UCSD-AML1 (cell line): ENCODE data around the gene DOK6.

Source experiments
- DNase-seq: peaks from one replicate; lab custom pipeline; 2025; ENCODE audit not compliant: unreplicated experiment; lab: John Stamatoyannopoulos, UW

The DOK6 gene

GRCh38 chr18:69680123-69680522, 279.4 kb downstream of the DOK6 start:
- DNase-seq: no peak

GRCh38 chr18:69683176-69683575, 282.5 kb downstream of the DOK6 start:
- DNase-seq: no peak

GRCh38 chr18:69684789-69685188, 284.1 kb downstream of the DOK6 start:
- DNase-seq: no peak

- DNase-seq: no peak
Observed at GRCh38 chr18:69686861-69687260, 286.2 kb downstream of the DOK6 start.

- no peak for DNase-seq
Observed at GRCh38 chr18:69689121-69689759, 288.6 kb downstream of the DOK6 start.

- DNase-seq: no peak
Observed at GRCh38 chr18:69691008-69691760, 290.5 kb downstream of the DOK6 start.

GRCh38 chr18:69697069-69697468, 296.4 kb downstream of the DOK6 start:
- no peak for DNase-seq

- DNase-seq: no peak
Observed at GRCh38 chr18:69697689-69698088, 297.0 kb downstream of the DOK6 start.

GRCh38 chr18:69701305-69701704, 300.6 kb downstream of the DOK6 start:
- no peak for DNase-seq

GRCh38 chr18:69703461-69703860, 302.8 kb downstream of the DOK6 start:
- DNase-seq: no peak

- no peak for DNase-seq
Observed at GRCh38 chr18:69705987-69706386, 305.3 kb downstream of the DOK6 start.

GRCh38 chr18:69708844-69709243, 308.2 kb downstream of the DOK6 start:
- DNase-seq: no peak

GRCh38 chr18:69715191-69715795, 314.6 kb downstream of the DOK6 start:
- no peak for DNase-seq

GRCh38 chr18:69717586-69717985, 316.9 kb downstream of the DOK6 start:
- DNase-seq: no peak

- DNase-seq: no peak
Observed at GRCh38 chr18:69718912-69719547, 318.3 kb downstream of the DOK6 start.

GRCh38 chr18:69720422-69720821, 319.7 kb downstream of the DOK6 start:
- DNase-seq: no peak

GRCh38 chr18:69723434-69723833, 322.7 kb downstream of the DOK6 start:
- DNase-seq: no peak

GRCh38 chr18:69725009-69725408, 324.3 kb downstream of the DOK6 start:
- DNase-seq: no peak

GRCh38 chr18:69725855-69726508, 325.3 kb downstream of the DOK6 start:
- no peak for DNase-seq

- DNase-seq: no peak
Observed at GRCh38 chr18:69727912-69728572, 327.4 kb downstream of the DOK6 start.

GRCh38 chr18:69730664-69731063, 330.0 kb downstream of the DOK6 start:
- no peak for DNase-seq
